Measurements from ENCODE around the gene C2orf42.

C2orf42 gene

GRCh38 chr2:70123829-70124116 lies 67.0 kb downstream of the C2orf42 start:
- peaks cover 95% of the 10 kb centered on the region for H3K4me1 ChIP-seq (ENCODE audit: control insufficient read depth, low read length)

GRCh38 chr2:70123051-70123828 lies 67.6 kb downstream of the C2orf42 start:
- peak overlapping the region; percentile 96 for H3K27ac ChIP-seq (ENCODE audit: low read depth, low read length)
- no peaks in the 10 kb centered on the region for H3K79me2 ChIP-seq (ENCODE audit: control insufficient read depth, low read length)
- H3K4me1 ChIP-seq (ENCODE audit: control insufficient read depth, low read length), result peaks cover 98% of the 10 kb centered on the region
- peak overlapping the region; percentile 87 for H3K4me3 ChIP-seq (ENCODE audit: low read length)
- no peaks in the 10 kb centered on the region for H4K20me1 ChIP-seq (ENCODE audit: control insufficient read depth, insufficient read depth, low read depth, low read length)
- H3K36me3 ChIP-seq (ENCODE audit: control insufficient read depth, low read length), result no peaks in the 10 kb centered on the region
- no peaks in the 10 kb centered on the region for H3K27me3 ChIP-seq (ENCODE audit: control insufficient read depth, low read length)
- TF ChIP-seq CTCF (IDR thresholded peaks at IDR 0.05; ENCODE audit: low read depth, low read length, poor library complexity, severe bottlenecking) (no peak), EZH2phosphoT487 (IDR thresholded peaks at IDR 0.05; ENCODE audit: borderline replicate concordance, low read length) (no peak)
- H3K4me2 ChIP-seq (ENCODE audit: low read length), result peak overlapping the region; percentile 90
- H3F3A ChIP-seq (ENCODE audit: control insufficient read depth, insufficient read depth), result peaks cover 50% of the 10 kb centered on the region
- H3K9me3 ChIP-seq (ENCODE audit: control insufficient read depth, insufficient read depth, low read length), result no peaks in the 10 kb centered on the region
- no peaks in the 10 kb centered on the region for H3K9me2 ChIP-seq (replicated peaks; ENCODE audit: control insufficient read depth, low read length)

More at GRCh38 chr2:70123829-70124116, 67.0 kb downstream of the C2orf42 start:
- H3K9me3 ChIP-seq (ENCODE audit: control insufficient read depth, insufficient read depth, low read length), result no peaks in the 10 kb centered on the region
- H3F3A ChIP-seq (ENCODE audit: control insufficient read depth, insufficient read depth), result peaks cover 50% of the 10 kb centered on the region
- H3K9me2 ChIP-seq (replicated peaks; ENCODE audit: control insufficient read depth, low read length), result no peaks in the 10 kb centered on the region
- peak overlapping the region; percentile 90 for H3K4me2 ChIP-seq (ENCODE audit: low read length)
- H3K27ac ChIP-seq (ENCODE audit: low read depth, low read length), result peak overlapping the region; percentile 96
- H3K27me3 ChIP-seq (ENCODE audit: control insufficient read depth, low read length), result no peaks in the 10 kb centered on the region
- H3K79me2 ChIP-seq (ENCODE audit: control insufficient read depth, low read length), result no peaks in the 10 kb centered on the region
- no peak for TF ChIP-seq CTCF (IDR thresholded peaks at IDR 0.05; ENCODE audit: low read depth, low read length, poor library complexity, severe bottlenecking)
- no peaks in the 10 kb centered on the region for H3K36me3 ChIP-seq (ENCODE audit: control insufficient read depth, low read length)
- no peaks in the 10 kb centered on the region for H4K20me1 ChIP-seq (ENCODE audit: control insufficient read depth, insufficient read depth, low read depth, low read length)
- H3K4me3 ChIP-seq (ENCODE audit: low read length), result peak overlapping the region; percentile 87

- TF ChIP-seq CTCF (IDR thresholded peaks at IDR 0.05; ENCODE audit: low read depth, low read length, poor library complexity, severe bottlenecking) (no peak), EZH2phosphoT487 (IDR thresholded peaks at IDR 0.05; ENCODE audit: borderline replicate concordance, low read length) (no peak)
- no peaks in the 10 kb centered on the region for H3K79me2 ChIP-seq (ENCODE audit: control insufficient read depth, low read length)
- peak overlapping the region; percentile 96 for H3K27ac ChIP-seq (ENCODE audit: low read depth, low read length)
- peak overlapping the region; percentile 43; the same call in 1 of the 2 replicates for H3K4me3 ChIP-seq (ENCODE audit: low read length)
- H3F3A ChIP-seq (ENCODE audit: control insufficient read depth, insufficient read depth), result peaks cover 47% of the 10 kb centered on the region
- H3K4me1 ChIP-seq (ENCODE audit: control insufficient read depth, low read length), result peaks cover 98% of the 10 kb centered on the region
- peak overlapping the region; percentile 71 for H3K4me2 ChIP-seq (ENCODE audit: low read length)
- no peaks in the 10 kb centered on the region for H4K20me1 ChIP-seq (ENCODE audit: control insufficient read depth, insufficient read depth, low read depth, low read length)
- no peaks in the 10 kb centered on the region for H3K36me3 ChIP-seq (ENCODE audit: control insufficient read depth, low read length)
- no peaks in the 10 kb centered on the region for H3K9me2 ChIP-seq (replicated peaks; ENCODE audit: control insufficient read depth, low read length)
- H3K27me3 ChIP-seq (ENCODE audit: control insufficient read depth, low read length), result no peaks in the 10 kb centered on the region
- no peaks in the 10 kb centered on the region for H3K9me3 ChIP-seq (ENCODE audit: control insufficient read depth, insufficient read depth, low read length)
Observed at GRCh38 chr2:70122470-70122869, 68.3 kb downstream of the C2orf42 start.

Data from DOHH2 (cell line).